Measurements from ENCODE around the gene TXNIP.
"Not testable (repeated sequence)": the region's sequence is repeated elsewhere in the genome, so short reads cannot be mapped to it uniquely, and the experiment has no call there.

Gene TXNIP

DNA sequence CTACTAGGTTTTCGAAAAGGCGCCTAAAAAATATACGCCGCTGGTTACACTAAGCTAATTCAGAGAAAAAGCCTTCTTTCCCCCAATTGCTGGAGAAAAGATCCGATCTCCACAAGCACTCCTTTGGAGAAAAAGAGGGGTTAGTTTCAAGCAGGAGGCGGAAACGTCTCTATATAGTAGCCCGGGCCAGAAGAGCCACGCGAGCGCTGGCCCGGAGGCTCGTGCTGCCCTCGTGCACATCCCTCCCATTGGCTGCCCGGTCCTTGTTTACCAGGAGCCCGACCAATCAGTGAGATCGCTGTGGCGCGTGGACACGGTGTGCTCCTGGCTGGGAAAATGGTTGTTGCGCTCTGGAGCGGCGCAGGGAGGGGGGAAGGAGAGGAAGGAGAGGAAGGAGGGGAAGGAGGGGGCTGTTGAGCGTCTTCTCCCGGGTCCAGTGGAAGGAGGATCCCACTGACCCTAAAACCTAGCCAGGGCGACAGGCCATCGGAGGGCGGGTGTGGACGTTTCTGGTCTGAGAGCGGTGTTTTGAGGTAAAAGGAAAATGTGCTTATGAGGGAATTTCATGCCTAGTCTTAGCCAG lies at the start of gene TXNIP:
Gene TXNIP, minus strand, starts transcription at position 147 of the 583 bp plus-strand sequence. CDS start 313 bp downstream, outside the sequence.
- Histone ChIP-seq H3K4me1 (ENCODE audit: insufficient read depth, low read length) (peaks cover 28% of the 10 kb centered on the region), H3K36me3 (ENCODE audit: insufficient read depth, low read length) (peaks cover 40% of the 10 kb centered on the region), H3K9ac (ENCODE audit: low read depth, low read length) (peak within 1 kb of the TSS; percentile 99), H3K9me3 (ENCODE audit: control insufficient read depth, insufficient read depth, low read length) (no peaks in the 10 kb centered on the region)

- no peaks in the 10 kb centered on the region for H3K4me1 ChIP-seq (ENCODE audit: insufficient read depth, low read length)
- no peaks in the 10 kb centered on the region for H3K9me3 ChIP-seq (ENCODE audit: control insufficient read depth, insufficient read depth, low read length)
- peak overlapping the region; percentile 88 for H3K9ac ChIP-seq (ENCODE audit: low read depth, low read length)
- H3K36me3 ChIP-seq (ENCODE audit: insufficient read depth, low read length), result no peaks in the 10 kb centered on the region
Observed at GRCh38 chr1:146039844-146040194, 43.4 kb upstream of the TXNIP start.

- Histone ChIP-seq H3K36me3 (ENCODE audit: insufficient read depth, low read length) (no peaks in the 10 kb centered on the region), H3K4me1 (ENCODE audit: insufficient read depth, low read length) (peaks cover 4% of the 10 kb centered on the region; the same call in 1 of the 2 replicates), H3K9ac (ENCODE audit: low read depth, low read length) (peak overlapping the region; percentile 88), H3K9me3 (ENCODE audit: control insufficient read depth, insufficient read depth, low read length) (no peaks in the 10 kb centered on the region)
Observed at GRCh38 chr1:146036965-146037646, 40.7 kb upstream of the TXNIP start.

DNA sequence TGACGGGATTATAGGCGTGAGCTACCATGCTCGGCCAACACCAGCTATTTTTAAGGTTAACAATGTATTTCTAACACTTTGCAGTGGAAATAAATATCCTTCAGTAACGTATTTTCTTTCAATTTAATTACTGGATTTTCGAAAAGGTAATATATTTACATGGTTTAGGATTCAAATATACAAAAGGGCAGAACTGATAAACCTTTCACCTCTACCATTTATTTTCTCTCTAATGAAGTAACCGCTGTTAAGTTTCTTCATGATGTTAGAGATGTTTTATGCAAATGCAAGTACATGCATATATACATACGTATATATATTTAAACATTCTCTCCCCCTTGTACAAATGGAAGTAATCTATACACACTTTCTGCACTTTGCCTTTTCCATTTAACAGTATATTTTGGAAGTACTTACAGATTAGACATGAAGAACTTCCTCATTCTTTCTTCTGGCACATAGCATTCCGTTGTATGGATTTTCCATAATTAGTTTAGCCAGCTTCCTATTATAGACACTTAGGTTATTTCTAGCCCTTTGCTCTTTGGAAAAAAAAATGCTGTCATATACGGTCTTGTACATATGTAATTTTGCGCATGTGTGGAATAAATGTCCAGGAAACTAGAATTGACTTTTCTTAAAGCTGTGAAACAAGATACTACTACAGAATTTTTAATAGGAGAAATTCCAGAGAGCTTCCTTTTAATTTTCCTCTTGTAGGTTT lies 40.0 kb upstream of the TXNIP start:
- peak overlapping the region; percentile 60 for H3K9ac ChIP-seq (ENCODE audit: low read depth, low read length)
- H3K9me3 ChIP-seq (ENCODE audit: control insufficient read depth, insufficient read depth, low read length), result no peaks in the 10 kb centered on the region
- peaks cover 4% of the 10 kb centered on the region; the same call in 1 of the 2 replicates for H3K4me1 ChIP-seq (ENCODE audit: insufficient read depth, low read length)
- no peaks in the 10 kb centered on the region for H3K36me3 ChIP-seq (ENCODE audit: insufficient read depth, low read length)

- H3K9ac ChIP-seq (ENCODE audit: low read depth, low read length), result peak overlapping the region; percentile 61
- H3K4me1 ChIP-seq (ENCODE audit: insufficient read depth, low read length), result peaks cover 4% of the 10 kb centered on the region; the same call in 1 of the 2 replicates
- no peaks in the 10 kb centered on the region for H3K9me3 ChIP-seq (ENCODE audit: control insufficient read depth, insufficient read depth, low read length)
- H3K36me3 ChIP-seq (ENCODE audit: insufficient read depth, low read length), result no peaks in the 10 kb centered on the region
Observed at GRCh38 chr1:146035048-146035423, 38.7 kb upstream of the TXNIP start.

GRCh38 chr1:146032631-146033219 lies 36.3 kb upstream of the TXNIP start:
- no peaks in the 10 kb centered on the region for H3K9me3 ChIP-seq (ENCODE audit: control insufficient read depth, insufficient read depth, low read length)
- H3K4me1 ChIP-seq (ENCODE audit: insufficient read depth, low read length), result peaks cover 4% of the 10 kb centered on the region; the same call in 1 of the 2 replicates
- no peak overlapping the region for H3K9ac ChIP-seq (ENCODE audit: low read depth, low read length)
- no peaks in the 10 kb centered on the region for H3K36me3 ChIP-seq (ENCODE audit: insufficient read depth, low read length)

GRCh38 chr1:146031476-146031875 lies 35.1 kb upstream of the TXNIP start:
- Histone ChIP-seq H3K9me3 (ENCODE audit: control insufficient read depth, insufficient read depth, low read length) (no peaks in the 10 kb centered on the region), H3K9ac (ENCODE audit: low read depth, low read length) (no peak overlapping the region), H3K4me1 (ENCODE audit: insufficient read depth, low read length) (peaks cover 4% of the 10 kb centered on the region; the same call in 1 of the 2 replicates), H3K36me3 (ENCODE audit: insufficient read depth, low read length) (no peaks in the 10 kb centered on the region)

GRCh38 chr1:146029117-146029516 lies 32.7 kb upstream of the TXNIP start:
- Histone ChIP-seq H3K9me3 (ENCODE audit: control insufficient read depth, insufficient read depth, low read length) (no peaks in the 10 kb centered on the region), H3K9ac (ENCODE audit: low read depth, low read length) (no peak overlapping the region), H3K4me1 (ENCODE audit: insufficient read depth, low read length) (peaks cover 4% of the 10 kb centered on the region; the same call in 1 of the 2 replicates), H3K36me3 (ENCODE audit: insufficient read depth, low read length) (no peaks in the 10 kb centered on the region)

GRCh38 chr1:146026650-146027049 lies 30.3 kb upstream of the TXNIP start:
- not testable (repeated sequence) for H3K36me3 ChIP-seq (ENCODE audit: insufficient read depth, low read length)

DNA sequence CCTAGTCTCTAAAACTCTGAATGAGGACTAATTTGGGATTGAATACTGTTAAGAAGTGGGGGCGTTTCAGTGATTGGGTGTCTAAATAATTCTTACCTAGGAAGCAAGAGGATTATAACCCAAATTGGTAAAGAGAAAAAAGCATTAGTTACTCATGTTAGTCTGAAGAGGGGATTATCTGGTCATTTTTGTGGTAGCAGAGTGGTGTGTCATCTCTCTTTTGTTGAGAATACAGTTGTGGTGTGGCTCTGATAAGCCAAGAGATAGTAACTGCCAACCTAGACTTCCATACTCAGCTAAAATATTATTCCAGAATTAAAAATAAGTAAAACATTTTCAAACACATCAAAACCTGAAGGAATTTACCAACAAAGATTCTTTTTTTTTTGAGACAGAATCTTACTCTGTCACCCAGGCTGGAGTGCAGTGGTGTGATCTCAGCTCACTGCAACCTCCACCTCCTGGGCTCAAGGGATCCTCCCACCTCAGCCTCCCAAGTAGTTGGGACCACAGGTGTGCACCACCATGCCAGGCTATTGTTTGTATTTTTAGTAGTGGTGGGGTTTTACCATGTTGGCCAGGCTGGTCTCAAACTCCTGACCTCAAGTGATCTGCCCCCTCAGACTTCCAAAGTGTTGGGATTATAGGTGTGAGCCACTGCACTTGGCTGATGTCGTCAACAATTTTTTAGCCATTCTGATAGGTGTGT lies 29.6 kb upstream of the TXNIP start:
- H3K9me3 ChIP-seq (ENCODE audit: control insufficient read depth, insufficient read depth, low read length); H3K9ac ChIP-seq (ENCODE audit: low read depth, low read length); H3K36me3 ChIP-seq (ENCODE audit: insufficient read depth, low read length); H3K4me1 ChIP-seq (ENCODE audit: insufficient read depth, low read length): not testable (repeated sequence)

More at GRCh38 chr1:146026650-146027049, 30.3 kb upstream of the TXNIP start:
- not testable (repeated sequence) for H3K4me1 ChIP-seq (ENCODE audit: insufficient read depth, low read length); H3K9me3 ChIP-seq (ENCODE audit: control insufficient read depth, insufficient read depth, low read length); H3K9ac ChIP-seq (ENCODE audit: low read depth, low read length)

GRCh38 chr1:146022403-146023127 lies 26.2 kb upstream of the TXNIP start:
- Histone ChIP-seq H3K9me3 (ENCODE audit: control insufficient read depth, insufficient read depth, low read length) (no peaks in the 10 kb centered on the region), H3K4me1 (ENCODE audit: insufficient read depth, low read length) (peaks cover 15% of the 10 kb centered on the region), H3K9ac (ENCODE audit: low read depth, low read length) (no peak overlapping the region), H3K36me3 (ENCODE audit: insufficient read depth, low read length) (no peaks in the 10 kb centered on the region)

DNA sequence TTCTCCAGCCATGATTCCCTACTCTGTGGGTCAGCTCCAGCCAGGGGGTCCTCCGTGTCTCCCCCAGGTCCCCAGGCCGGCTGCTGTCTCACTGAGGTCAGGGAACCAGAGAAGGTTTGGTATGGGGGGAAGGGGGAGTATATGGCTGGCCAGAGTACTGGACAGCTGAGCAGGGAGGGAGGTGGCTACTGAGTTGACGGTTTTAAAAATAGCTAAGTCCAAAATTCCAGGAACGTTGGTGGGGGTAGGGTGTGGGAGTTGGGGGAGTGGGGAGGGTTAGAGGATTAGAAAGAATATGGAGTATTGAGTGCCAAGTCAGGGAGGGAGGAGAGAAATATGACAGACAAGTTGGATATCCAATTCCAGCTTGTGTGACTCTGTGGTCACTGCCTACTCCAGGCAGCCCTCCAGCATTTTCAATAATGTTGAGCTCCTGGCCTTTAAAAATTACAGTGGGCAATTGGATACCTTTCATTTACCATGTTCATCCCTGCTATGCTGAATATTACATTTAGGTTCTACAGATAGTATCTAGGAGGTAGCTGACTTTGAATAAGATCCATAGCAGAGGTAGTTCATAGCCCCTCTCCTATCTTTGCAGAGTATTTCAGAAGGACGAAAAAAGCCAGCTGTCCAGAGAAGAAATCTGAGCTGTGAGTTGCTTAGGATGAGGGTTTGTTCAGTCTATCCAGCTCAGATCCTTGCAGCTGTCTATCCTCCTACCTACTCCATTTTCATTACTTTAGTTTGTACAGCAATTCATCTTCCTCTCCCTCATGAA lies 25.4 kb upstream of the TXNIP start, which contains the start of gene HJV:
Gene HJV, minus strand, starts transcription at position 114 of the 781 bp plus-strand sequence. CDS start 1,504 bp downstream, outside the sequence.
- H3K9ac ChIP-seq (ENCODE audit: low read depth, low read length), result no peak within 1 kb of the TSS
- peaks cover 15% of the 10 kb centered on the region for H3K4me1 ChIP-seq (ENCODE audit: insufficient read depth, low read length)
- H3K9me3 ChIP-seq (ENCODE audit: control insufficient read depth, insufficient read depth, low read length), result no peaks in the 10 kb centered on the region

DNA sequence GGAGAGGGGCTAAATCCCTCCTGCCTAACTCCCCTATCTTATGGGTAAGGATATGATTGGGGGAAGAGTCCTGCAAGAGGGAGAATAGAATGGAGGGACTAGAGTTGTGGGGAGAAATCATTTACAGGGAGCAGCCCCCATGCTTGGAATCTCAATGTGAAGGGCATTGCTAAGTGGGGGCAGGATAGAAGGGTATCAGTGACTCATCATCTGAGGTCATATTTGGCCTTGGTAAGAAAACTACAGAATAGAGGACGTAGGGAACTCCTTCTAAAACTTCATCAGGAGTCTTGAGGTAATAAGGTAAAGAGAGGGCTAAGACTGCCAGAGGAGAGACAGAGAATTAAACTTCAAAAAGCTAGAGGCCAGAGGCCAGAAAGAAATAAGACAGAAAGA lies 24.7 kb upstream of the TXNIP start:
- H3K9me3 ChIP-seq (ENCODE audit: control insufficient read depth, insufficient read depth, low read length), result no peaks in the 10 kb centered on the region
- no peaks in the 10 kb centered on the region for H3K36me3 ChIP-seq (ENCODE audit: insufficient read depth, low read length)
- peaks cover 15% of the 10 kb centered on the region for H3K4me1 ChIP-seq (ENCODE audit: insufficient read depth, low read length)
- H3K9ac ChIP-seq (ENCODE audit: low read depth, low read length), result no peak overlapping the region

More for the DNA sequence above, 25.4 kb upstream of the TXNIP start, which contains the start of gene HJV:
- no peaks in the 10 kb centered on the region for H3K36me3 ChIP-seq (ENCODE audit: insufficient read depth, low read length)

Data from ES-I3 (cell line).